ENCODE results near the gene SPATA13. TPM values are rescaled to one million over a fixed set of nuclear protein-coding genes. Genes with fewer than 3 reads are reported as not detected.

Gene SPATA13
- total RNA-seq, 1 experiment from 2014 or later, result 7.7 TPM

DNA sequence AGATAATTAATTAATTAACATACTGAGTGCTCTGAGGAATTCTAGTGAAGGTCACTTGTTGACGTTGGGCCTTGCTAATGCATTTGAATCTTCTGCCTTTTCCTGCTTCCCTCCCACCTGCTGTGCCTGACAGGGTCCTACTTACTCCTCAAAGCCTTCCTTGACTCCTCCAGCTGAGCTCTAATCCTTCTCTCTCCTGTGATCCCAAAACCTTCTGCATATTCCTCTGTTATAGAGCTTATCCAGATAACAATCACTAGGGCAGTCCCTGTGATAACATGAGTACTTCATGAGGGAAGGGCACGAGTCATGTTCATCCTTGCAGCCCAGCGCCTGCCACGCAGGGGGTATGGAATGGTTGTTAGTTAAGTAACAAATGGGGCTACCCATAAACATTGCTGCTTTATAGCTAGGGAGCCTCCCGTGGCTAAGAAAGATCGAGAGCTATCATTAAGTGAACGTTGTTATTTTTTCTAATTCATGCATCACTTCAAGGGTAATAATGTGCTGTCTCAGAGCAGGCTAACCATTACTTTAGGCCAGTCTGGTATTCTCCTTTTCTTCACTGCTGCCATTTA, 19.1 kb upstream of the SPATA13 start:
- no peak for DNase-seq (ENCODE audit: low read depth)

DNA sequence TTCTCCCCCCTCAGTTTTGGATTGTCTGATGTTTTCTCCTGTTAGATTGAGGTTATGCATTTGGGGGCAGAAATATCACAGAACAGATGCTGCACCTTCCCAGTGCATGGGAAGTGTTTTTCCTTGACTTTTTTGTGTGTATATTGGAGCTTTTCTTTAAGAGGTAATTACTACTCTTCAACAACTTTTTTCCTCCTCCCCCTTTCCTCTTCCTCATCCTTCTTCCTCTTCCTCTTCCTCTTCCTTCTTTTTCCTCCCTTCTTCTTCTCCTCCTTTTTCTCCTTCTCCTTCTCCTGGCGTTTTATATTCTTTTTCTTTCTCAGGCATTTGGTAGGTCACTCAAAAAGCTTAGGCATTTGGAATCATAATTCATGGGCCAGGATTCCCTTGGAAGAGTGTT, 18.1 kb upstream of the SPATA13 start:
- DNase-seq (ENCODE audit: low read depth), result no peak

DNA sequence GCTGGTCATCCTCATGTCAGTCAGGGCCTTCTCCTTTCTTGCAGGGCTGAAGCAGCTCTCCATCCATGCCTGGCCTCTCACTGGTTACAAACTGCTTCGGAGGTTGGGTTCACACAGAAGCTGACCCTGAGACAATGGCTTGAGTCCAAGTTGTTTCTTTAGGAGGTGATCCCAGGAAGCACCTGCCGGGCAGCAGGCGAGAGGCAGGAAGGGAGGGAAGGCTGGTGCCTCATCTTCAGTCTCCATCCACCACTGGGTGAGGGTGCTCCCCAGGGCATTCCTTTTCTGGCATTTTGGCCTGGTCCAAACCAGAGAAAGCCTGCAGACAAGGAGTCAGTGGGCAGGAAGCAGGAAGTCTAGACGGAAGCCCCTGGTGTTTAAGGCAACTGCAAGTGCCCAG, 17.6 kb upstream of the SPATA13 start:
- DNase-seq (ENCODE audit: low read depth), result no peak

DNA sequence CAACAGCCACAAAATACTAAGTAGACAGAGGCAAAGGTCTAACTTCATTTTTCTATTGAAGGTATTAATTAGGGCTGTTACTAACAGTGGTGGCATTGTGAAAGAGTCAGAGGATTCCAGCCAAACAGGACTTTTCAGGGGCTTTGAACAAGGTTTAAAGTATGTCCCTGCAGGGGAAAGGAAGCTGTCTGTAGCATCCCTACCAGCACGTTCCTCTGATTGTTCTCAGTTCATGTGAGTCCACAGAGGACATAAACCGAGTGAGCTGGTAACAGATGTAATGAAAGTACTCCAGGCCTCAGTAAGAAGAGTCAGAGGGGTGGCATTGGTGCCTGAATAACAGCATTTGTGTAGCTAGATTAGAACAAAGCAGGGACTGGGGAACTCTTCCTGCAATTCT, 15.3 kb upstream of the SPATA13 start:
- DNase-seq (ENCODE audit: low read depth), result no peak

DNA sequence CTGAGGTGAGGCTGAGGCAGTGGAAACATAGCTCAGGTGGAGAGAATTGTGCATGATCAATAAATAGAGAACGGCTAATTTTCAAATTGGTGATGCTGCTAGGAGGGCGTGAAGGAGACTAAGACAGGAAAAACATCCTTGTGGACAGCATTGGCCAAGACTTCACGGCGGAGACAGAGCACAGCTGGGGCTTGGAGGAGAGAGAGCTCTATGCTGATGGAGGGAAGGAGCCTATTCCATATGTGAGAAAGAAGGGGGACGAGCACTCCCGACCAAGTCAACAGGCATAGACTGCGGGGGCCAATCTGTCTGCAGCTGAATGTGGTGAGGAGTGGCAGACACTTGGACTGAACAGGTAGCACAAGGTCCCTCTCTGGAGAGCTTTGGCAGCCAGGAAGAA, 14.8 kb upstream of the SPATA13 start:
- DNase-seq (ENCODE audit: low read depth), result no peak

DNA sequence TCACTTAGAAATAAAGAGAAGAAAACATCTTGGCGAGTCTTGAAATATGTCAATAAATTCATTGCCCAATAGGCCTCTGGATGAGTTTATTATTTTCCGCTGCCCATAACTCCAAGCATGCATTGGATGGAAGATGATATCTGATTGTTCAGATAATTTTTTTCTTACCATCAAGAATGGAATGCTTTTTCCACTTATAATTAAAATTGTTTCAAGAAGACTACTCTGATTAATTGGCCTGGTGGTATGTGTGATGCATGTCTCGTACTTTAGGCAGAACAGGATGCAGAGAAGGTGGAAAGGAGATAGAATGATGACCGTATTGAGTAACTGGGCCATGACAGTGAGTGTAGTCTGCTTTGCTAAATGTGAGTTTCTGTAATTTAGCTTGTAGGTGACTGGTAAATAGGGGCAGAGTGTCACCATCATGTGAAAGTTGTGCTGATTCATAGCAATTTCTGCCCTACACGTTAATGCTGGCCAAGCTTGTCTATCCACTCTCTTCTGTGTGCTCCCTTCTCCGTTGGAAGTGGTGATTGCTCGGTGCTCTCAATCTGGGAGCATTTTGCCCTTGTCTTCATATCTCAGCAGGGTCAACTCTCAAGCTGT, 13.5 kb upstream of the SPATA13 start:
- no peak for DNase-seq (ENCODE audit: low read depth)

DNA sequence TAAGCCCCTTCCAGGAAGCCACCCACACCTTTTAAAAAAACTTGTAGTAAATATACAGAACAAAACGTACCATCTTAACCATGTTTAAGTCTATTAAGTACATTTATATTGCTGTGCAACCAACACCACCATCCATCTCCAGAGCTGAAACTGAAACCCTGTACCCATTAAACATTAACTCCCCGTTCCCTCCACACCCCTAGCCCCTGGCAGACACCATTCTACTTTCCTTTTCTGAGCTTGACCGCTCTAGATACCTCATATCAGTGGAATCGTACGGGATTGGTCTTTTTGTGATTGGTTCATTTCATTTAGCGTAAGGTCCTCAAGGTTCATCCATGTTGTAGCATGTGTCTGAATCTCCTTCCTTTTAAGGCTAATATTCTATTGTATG, 13.0 kb upstream of the SPATA13 start:
- DNase-seq (ENCODE audit: low read depth), result no peak

DNA sequence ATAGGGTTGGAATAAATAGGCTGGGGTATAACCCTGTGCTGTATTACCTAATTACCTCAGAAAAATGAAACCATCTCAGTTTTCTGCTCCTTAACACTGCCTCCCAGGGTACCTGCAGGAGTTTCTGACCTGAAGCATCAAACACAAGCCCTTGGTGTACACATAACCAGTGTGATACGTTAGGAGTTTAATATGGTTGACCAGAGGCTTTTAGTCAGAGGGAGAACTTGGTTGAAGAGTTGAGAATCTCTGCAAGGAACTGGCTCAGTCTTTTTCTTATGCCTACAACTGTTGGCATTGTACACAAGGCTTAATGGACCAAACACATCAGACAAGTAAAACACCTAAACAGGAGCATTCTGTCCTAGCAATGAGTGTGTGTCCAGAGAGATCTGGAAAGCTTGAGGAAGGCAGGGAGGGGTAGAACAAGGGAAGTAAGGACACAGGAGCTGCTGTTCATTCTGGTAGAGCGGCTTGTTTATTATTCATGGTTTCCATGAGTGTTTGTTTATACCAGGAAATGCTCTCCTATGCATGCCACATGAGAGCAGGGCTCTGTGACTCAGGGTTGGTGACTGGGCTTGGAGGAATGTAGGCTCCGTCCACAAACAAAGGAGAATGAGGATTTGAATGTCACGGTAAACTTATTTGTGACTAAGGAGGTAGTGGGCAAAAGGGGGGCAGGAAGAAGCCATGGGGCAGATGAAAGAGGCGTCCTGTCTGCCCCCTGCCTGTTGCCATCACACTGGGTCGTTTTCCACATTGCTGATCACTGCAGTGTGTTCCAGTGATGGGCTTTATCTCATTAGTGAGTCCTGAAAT, 11.9 kb upstream of the SPATA13 start:
- DNase-seq (ENCODE audit: low read depth), result peak; percentile 98

DNA sequence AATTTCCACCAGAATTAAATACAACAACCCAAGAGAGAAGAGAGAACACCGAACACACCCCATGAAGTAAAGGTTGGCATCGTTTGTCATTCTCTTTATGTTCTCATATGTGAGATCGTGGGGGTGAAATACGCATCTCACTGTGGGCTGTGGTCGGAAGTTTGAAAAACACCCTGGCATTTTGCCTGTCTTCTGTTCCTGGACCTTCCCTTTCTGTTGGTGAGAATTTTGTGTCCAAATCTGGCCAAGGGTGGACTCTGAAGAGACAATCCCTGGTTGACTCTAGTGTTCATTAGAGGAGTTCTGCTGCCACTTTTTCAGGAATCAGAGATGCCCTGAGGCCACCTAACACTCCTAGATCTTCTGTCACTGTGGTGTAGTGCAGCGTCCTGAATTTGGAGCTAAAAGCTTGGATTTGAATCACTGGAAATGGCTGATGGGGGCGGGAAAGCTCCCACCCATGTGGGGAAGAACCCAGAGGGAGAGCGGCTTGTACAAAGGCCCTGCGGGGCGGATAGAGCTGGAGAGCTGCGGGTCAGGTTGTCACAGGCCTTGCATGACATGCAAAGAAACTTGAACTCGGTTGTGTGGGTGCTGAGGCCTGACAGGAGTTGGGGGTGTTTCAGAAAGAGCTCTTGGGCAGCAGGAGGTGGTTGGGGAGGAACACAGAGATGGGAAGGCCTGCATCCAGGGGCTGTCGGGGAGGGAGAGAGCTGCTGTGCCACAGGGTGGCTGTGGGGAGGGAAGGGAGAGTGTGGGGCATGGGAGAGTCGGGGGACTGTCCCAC, 11.1 kb upstream of the SPATA13 start:
- no peak for DNase-seq (ENCODE audit: low read depth)

DNA sequence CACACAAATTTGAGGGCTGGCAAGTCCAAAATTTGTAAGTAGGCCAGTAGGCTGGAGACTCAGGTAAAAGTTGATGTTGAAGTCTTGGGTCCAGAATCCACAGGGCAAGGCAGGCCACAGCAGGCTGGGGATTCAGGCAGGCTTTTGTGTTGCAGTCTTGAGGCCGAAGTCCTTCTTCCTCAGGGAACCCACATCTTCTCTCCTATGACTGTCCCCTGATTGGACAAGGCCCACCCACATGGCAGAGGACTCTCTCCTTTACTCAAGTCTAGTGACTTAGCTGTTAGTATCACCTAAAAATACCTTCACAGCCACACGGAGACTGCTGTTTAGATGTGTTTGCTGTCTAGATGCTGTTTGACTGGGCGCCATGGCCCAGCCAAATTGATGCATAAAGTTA, 9.9 kb upstream of the SPATA13 start:
- no peak for DNase-seq (ENCODE audit: low read depth)

DNA sequence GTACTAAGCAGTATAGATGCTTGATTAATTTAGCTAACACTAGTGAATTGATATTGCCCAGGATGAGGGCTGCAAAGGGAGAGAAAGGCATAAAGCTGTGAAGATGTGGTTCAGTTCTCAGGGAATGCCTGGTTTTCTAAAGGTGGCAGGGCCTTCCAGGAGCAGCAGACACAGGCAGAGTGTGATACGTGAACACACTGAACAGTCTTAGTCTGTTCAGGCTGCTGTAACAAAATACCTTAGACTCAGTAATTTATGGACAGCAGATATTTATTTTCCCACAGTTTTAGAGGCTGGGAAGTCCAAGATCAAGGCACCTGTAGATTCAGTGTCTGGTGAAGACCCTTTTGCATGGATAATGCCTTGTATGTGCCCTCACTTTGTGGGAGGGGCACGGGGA, 8.7 kb upstream of the SPATA13 start:
- no peak for DNase-seq (ENCODE audit: low read depth)

DNA sequence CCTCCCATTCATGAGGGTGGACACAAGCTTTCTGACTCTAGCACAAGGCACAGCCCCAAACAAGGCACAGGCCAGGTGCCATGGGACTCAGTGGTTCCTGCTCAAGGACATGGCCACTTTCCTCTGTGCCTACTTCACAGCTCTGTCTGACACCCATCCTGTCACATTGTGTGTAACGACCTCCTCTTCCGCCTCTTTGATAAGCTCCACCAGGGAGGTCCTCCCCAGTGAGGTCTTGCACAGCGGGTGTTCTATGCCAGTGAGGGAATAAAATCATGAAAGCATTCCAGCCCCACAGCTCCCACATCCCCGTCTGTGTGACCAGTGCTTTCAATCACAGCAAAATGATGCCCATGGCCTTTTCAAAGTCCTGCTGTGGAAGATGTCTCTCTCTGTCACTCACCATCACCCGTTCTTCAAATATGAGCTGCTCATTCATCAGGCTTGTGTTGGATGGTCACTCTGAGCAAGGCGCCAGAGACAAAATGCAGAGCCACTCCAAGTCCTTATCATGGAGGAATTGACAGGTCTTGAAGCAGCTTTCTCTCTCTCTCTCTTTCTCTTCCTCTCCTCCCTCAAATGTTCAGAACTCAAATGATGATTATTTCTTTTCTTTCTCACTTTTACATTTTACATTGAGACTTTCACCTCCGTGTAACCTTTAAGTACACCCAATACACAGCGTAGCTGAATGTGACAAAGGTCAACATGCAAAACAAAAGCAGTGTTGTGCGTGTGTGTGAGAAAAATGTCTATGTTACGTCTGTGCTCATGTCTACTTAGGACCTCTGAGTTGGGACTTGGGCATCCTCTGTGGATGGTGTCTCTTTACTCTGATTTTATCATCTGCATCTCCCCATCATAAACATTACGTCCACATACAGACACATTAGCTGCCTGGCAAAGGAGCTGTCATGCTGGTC, 8.0 kb upstream of the SPATA13 start:
- DNase-seq (ENCODE audit: low read depth), result no peak

DNA sequence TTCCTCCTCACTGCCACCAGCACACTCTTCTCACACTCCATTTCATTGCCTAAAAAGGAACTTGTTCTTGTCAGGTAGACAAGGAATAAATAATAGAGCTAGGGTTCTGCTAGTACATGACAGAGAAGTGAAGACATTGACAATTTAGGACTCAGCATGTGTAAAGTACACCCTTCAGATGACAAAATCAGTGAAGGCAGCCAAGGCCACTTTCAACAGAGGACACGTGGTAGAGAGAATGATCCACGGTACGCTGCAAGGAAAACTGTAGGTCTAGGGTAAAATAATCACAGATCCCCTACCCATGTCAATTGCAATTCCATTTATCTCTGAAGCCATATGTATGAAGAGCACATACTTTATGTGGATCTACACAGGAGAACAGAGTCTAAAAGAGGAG, 7.2 kb upstream of the SPATA13 start:
- no peak for DNase-seq (ENCODE audit: low read depth)

DNA sequence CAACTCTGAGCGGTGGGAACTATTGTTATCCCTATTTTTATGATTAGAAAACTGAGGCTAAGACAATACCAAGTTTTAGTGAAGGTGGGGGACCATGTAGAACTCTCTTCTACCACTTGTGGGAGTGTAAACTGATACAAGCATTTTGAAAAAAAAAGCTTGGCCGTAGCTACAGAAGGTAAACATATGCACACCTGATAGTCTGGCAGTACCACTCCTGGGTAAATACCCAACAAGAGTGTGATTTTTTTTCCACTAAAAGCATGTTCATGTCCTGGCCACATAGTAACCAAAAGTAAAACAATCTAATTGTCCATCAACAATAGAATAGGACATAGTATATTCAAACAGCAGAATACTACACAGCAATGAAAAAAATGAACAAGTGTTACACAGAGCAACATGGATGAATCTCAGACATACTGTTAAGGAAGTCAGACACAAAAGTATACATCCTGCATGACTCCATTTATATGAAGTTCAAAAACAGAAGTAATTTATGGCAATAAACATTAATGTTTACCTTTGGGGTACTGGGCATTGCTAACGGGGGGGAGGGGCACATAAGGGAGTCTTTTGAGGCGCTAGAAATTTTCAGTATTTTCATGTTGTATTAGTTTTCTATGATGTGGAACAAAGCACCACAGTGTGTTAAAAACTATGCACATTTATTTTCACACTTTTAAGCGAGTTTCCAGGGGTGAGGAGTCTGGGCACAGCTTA, 6.4 kb upstream of the SPATA13 start:
- no peak for DNase-seq (ENCODE audit: low read depth)

DNA sequence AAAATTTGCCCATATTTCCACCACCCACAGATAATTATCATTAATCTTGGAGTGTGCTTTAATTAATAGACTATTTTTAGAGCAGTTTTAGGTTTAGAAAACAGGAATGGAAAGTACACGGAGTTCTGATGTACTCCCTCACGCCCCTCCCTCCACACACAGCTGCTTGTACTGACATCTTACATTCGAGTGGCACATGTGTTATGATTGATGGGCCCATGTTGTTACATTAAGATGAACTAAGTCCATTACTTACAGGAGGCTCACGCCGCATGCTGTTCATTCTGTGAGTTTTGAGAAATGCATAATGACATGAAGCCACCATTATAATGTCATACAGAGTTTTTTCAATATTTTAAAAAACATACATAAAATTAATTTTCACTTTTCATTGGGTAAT, 1.2 kb upstream of the SPATA13 start:
- no peak for DNase-seq (ENCODE audit: low read depth)

DNA sequence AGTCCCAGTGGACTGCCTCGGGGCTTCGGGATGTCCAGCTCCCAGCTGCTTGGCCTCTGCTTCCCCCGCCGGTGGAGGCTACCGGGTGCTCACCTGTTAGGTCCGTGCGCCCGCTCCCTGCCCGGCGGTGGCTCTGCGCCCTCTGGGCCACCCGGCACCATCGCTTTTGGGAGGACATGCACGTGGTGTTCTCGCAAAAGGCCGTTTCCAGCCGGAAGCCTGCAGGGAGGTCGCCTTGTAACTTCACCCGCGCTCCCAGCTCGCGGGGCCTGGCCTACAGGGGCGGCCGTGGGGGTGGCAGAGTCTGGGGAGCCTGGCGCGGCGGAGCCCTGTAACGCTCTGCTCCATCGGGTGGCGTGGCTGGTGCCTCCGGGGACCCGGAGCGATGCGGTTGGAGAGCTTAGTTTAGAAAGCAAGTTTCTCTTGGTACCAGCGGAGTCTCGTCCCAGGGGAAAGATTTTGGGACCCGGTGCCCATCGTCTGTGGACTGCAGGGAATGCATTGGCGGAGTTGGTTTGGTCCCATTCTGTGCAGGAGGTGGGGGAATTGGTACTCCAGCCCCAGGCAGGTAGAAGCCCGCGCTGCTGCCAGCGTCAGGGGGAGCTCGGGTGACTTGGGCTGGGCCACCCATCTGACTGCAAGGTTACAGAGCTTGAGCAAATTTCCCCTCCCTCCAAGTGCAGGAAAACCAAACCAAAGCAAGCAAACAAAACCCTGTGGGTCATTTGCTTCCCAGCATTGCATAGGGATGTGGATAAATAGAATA, 673 bp downstream of the SPATA13 start:
- peak; percentile 9 for DNase-seq (ENCODE audit: low read depth)

DNA sequence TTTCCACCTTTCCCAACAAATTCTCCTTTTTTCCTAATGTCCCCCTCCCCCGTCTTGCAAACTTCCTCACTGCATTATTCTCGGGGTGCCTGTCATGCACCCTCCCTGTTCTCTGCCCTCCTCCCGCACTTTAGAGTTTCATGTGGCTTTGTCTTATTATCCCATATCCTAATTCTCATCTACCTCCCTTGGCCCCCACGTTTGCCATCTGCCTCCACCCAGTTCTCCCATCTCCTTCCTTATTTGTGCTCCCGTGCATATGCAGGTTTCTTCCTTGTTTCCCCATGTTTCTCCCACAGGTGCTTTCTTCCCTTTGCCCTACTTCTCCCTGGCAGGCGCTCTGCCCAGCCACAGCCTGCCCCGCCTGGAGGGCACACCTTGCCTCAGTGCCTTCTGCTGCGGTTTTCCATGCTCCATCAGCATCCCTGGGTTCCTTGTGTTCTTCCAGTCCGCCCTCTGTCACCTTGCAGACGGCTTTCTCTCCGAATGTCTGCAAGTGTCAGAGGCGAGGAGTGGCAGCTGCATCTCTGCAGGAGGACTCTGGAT, 1.5 kb downstream of the SPATA13 start:
- DNase-seq (ENCODE audit: low read depth), result no peak

DNA sequence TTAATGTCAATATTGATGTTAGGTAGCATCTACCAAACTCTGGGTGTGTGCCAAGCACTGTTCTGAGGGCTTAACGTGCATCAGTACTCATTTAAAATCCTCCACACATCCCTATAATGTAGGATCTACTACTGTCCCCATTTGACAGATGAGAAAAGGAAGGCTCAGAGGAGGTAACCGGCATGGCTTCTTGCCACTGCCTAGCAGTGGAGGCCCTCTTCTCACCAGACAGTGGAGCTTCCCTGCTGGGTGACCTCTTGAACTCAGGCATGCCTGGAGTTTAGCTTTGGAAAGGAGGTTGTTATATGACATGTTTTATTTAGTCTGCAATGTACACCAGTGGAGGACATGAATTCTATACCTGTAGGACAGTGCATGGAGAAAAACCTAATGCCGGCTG, 2.1 kb downstream of the SPATA13 start:
- DNase-seq (ENCODE audit: low read depth), result no peak

DNA sequence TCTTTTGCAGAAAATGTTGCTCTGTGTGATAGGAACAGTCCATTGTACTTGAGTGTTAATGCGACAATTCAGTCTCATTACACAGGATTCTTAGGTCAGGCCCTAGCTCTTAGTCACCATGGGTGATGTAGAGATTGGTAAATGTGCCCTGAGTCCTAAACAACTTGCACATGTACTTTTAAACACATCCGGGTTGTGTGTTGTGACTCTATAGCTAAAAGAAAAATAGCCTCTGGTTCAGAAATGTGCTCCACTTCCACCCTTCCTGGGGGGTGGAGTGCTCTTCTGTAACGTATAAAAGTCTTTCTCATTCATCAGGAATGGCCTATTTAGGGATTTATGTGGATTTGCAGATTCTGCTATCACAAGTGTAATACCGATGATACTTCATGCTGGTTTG, 5.2 kb downstream of the SPATA13 start:
- no peak for DNase-seq (ENCODE audit: low read depth)

Data from HT1080 (cell line).